Breast epithelium (tissue), 3 donors: ENCODE data around the gene PKHD1.

ENCODE experiments used
- CTCF ChIP-seq, 3 donors: fragments of 450-650 bp; IDR thresholded peaks; one replicate each; pipeline ENCODE4 v1.5.1; 2016 to 2017; ENCODE audit warnings: antibody characterized with exemption in 3 of 3, mild to moderate bottlenecking in 3 of 3, moderate library complexity in 3 of 3
- POLR2A ChIP-seq: fragments of 450-650 bp; IDR thresholded peaks from one replicate; pipeline ENCODE4 v1.6.1; 2016; ENCODE audit warnings: antibody characterized with exemption, mild to moderate bottlenecking, moderate library complexity

- TF ChIP-seq CTCF (IDR thresholded peaks at IDR 0.05) (no peak), POLR2A (no peak)
These were observed 150.7 kb downstream of the PKHD1 start for GRCh38 chr6:51936531-51937290.
